Measurements from ENCODE around the gene SNAI1.

SNAI1 gene

GRCh38 chr20:50003253-50003656 is 20.5 kb downstream of the SNAI1 start:
- H3K9me3 ChIP-seq (ENCODE audit: control insufficient read depth, low read length): no peaks in the 10 kb centered on the region
- no peaks in the 10 kb centered on the region for H3K36me3 ChIP-seq (ENCODE audit: control insufficient read depth, insufficient read depth, low read length)
- H3K27me3 ChIP-seq (ENCODE audit: control insufficient read depth, insufficient read depth, low read length): no peaks in the 10 kb centered on the region
- H3K9ac ChIP-seq: no peak overlapping the region
- H3K4me2 ChIP-seq (ENCODE audit: low read length): no peak overlapping the region
- H3K4me3 ChIP-seq (ENCODE audit: low read depth, low read length): no peak overlapping the region
- H2AFZ ChIP-seq: no peak overlapping the region
- no peak overlapping the region for H3K27ac ChIP-seq
- no peak for TF ChIP-seq CTCF (IDR thresholded peaks at IDR 0.05)
- no peaks in the 10 kb centered on the region for H3K79me2 ChIP-seq
- H3K4me1 ChIP-seq: no peaks in the 10 kb centered on the region

- H3K4me2 ChIP-seq (ENCODE audit: low read length): no peak overlapping the region
- no peak overlapping the region for H3K27ac ChIP-seq
- H3K9ac ChIP-seq: no peak overlapping the region
- no peaks in the 10 kb centered on the region for H3K79me2 ChIP-seq
- no peaks in the 10 kb centered on the region for H3K9me3 ChIP-seq (ENCODE audit: control insufficient read depth, low read length)
- H3K36me3 ChIP-seq (ENCODE audit: control insufficient read depth, insufficient read depth, low read length): no peaks in the 10 kb centered on the region
- no peaks in the 10 kb centered on the region for H3K27me3 ChIP-seq (ENCODE audit: control insufficient read depth, insufficient read depth, low read length)
- H3K4me1 ChIP-seq: no peaks in the 10 kb centered on the region
- no peak overlapping the region for H3K4me3 ChIP-seq (ENCODE audit: low read depth, low read length)
- no peak overlapping the region for H2AFZ ChIP-seq
- TF ChIP-seq CTCF (IDR thresholded peaks at IDR 0.05): no peak
Measured at GRCh38 chr20:50004229-50004628, 21.4 kb downstream of the SNAI1 start.

- no peaks in the 10 kb centered on the region for H3K36me3 ChIP-seq (ENCODE audit: control insufficient read depth, insufficient read depth, low read length)
Measured at GRCh38 chr20:50005471-50005981, 22.7 kb downstream of the SNAI1 start.

GRCh38 chr20:50007369-50007768 is 24.6 kb downstream of the SNAI1 start:
- no peaks in the 10 kb centered on the region for H3K36me3 ChIP-seq (ENCODE audit: control insufficient read depth, insufficient read depth, low read length)
- no peak overlapping the region for H3K4me3 ChIP-seq (ENCODE audit: low read depth, low read length)
- no peak for TF ChIP-seq CTCF (IDR thresholded peaks at IDR 0.05)
- H3K4me1 ChIP-seq: no peaks in the 10 kb centered on the region
- no peak overlapping the region for H2AFZ ChIP-seq
- H3K27ac ChIP-seq: no peak overlapping the region
- no peaks in the 10 kb centered on the region for H3K79me2 ChIP-seq
- no peak overlapping the region for H3K4me2 ChIP-seq (ENCODE audit: low read length)
- H3K27me3 ChIP-seq (ENCODE audit: control insufficient read depth, insufficient read depth, low read length): no peaks in the 10 kb centered on the region
- no peaks in the 10 kb centered on the region for H3K9me3 ChIP-seq (ENCODE audit: control insufficient read depth, low read length)
- H3K9ac ChIP-seq: no peak overlapping the region

More at GRCh38 chr20:50005471-50005981, 22.7 kb downstream of the SNAI1 start:
- H3K4me3 ChIP-seq (ENCODE audit: low read depth, low read length): no peak overlapping the region
- H3K9ac ChIP-seq: no peak overlapping the region
- H2AFZ ChIP-seq: no peak overlapping the region
- no peak for TF ChIP-seq CTCF (IDR thresholded peaks at IDR 0.05)
- no peak overlapping the region for H3K4me2 ChIP-seq (ENCODE audit: low read length)
- no peaks in the 10 kb centered on the region for H3K27me3 ChIP-seq (ENCODE audit: control insufficient read depth, insufficient read depth, low read length)
- no peak overlapping the region for H3K27ac ChIP-seq
- no peaks in the 10 kb centered on the region for H3K9me3 ChIP-seq (ENCODE audit: control insufficient read depth, low read length)
- H3K79me2 ChIP-seq: no peaks in the 10 kb centered on the region
- no peaks in the 10 kb centered on the region for H3K4me1 ChIP-seq

GRCh38 chr20:50008007-50008406 is 25.2 kb downstream of the SNAI1 start:
- Histone ChIP-seq H3K27me3 (ENCODE audit: control insufficient read depth, insufficient read depth, low read length) (no peaks in the 10 kb centered on the region), H3K36me3 (ENCODE audit: control insufficient read depth, insufficient read depth, low read length) (no peaks in the 10 kb centered on the region), H3K9me3 (ENCODE audit: control insufficient read depth, low read length) (no peaks in the 10 kb centered on the region), H3K4me3 (ENCODE audit: low read depth, low read length) (no peak overlapping the region), H3K9ac (no peak overlapping the region), H3K4me1 (no peaks in the 10 kb centered on the region), H3K4me2 (ENCODE audit: low read length) (no peak overlapping the region), H2AFZ (no peak overlapping the region), H3K27ac (no peak overlapping the region), H3K79me2 (no peaks in the 10 kb centered on the region)
- TF ChIP-seq CTCF (IDR thresholded peaks at IDR 0.05): no peak

All from parathyroid adenoma (tissue), 2 donors.